ENCODE data around the gene SMOC2. TPM values are rescaled to one million over a fixed set of nuclear protein-coding genes. Genes with fewer than 3 reads are reported as not detected.

The SMOC2 gene
- total and polyA plus RNA-seq, 2 of the 13 experiments (the other 11 are each of a cell fraction or from before 2014, with no cell fraction given): not detected

DNA sequence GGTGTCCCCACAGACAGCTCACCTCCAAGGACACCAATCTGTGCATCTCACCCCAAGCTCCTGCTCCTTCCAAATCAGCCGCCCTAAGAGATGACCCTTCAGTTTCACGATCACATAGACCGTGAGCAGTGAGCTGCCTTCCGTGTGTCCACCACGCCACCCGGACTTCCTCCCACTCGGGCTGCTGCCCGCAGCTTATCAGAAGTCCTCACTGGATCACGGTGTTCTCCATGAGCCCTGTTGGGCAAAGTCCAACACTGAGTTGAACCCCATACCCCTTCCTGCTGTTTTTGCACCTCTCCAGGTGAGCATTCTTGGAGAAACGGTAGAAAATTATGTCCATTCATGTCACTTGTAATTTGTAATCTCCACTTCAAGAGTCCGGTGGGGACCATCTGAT, 234.4 kb downstream of the SMOC2 start:
- no TSS peak for BruUV-seq (replicated peaks)
- H4K20me1 ChIP-seq (ENCODE audit: insufficient read depth, low read length): no peaks in the 10 kb centered on the region
- no peaks in the 10 kb centered on the region for H3K79me2 ChIP-seq (ENCODE audit: insufficient read depth, low read length)
- H3K4me2 ChIP-seq (ENCODE audit: low read depth, low read length): no peak overlapping the region
- H2AFZ ChIP-seq (ENCODE audit: low read length): no peak overlapping the region
- ATAC-seq (no peak), FAIRE-seq (no peak), DNase-seq (ENCODE audit: low spot score) (no peak)
- CTCF ChIA-PET (ENCODE audit: low intra/inter-chr PET ratio, low total read pairs): no interaction called here
- 21% methylated on average over 11 of the region's 11 CpGs for WGBS (ENCODE audit: low lambda C conversion rate)
- TF ChIP-seq, protein P1, sequence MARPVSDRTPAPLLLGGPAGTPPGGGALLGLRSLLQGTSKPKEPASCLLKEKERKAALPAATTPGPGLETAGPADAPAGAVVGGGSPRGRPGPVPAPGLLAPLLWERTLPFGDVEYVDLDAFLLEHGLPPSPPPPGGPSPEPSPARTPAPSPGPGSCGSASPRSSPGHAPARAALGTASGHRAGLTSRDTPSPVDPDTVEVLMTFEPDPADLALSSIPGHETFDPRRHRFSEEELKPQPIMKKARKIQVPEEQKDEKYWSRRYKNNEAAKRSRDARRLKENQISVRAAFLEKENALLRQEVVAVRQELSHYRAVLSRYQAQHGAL (CRISPR knock-in tag; IDR thresholded peaks at IDR 0.05; ENCODE audit: not compliant biosample characterization): no peak
- TF ChIP-seq PRMT3 (CRISPR knock-in tag; IDR thresholded peaks at IDR 0.05; ENCODE audit: borderline replicate concordance, low read depth) (no peak), MXD4 (CRISPR knock-in tag; IDR thresholded peaks at IDR 0.05) (no peak), MNT (IDR thresholded peaks at IDR 0.05) (no peak), ZNF761 (CRISPR knock-in tag; conservative IDR thresholded peaks at IDR 0.05) (no peak)
- H3K27ac ChIP-seq (ENCODE audit: extremely low read length, insufficient read depth, low read length): no peak overlapping the region
- H3K4me1 ChIP-seq (ENCODE audit: insufficient read depth, low read length): no peaks in the 10 kb centered on the region
- H3K36me3 ChIP-seq (replicated peaks in 1 of 2; ENCODE audit: control insufficient read depth in 1 of 2, insufficient read depth in 2 of 2, low read length in 2 of 2): no peaks in the 10 kb centered on the region
- in situ Hi-C loops (cut with HindIII; ENCODE audit: extremely low pct_ligation_motif_present, low pct_unique_long_range_greater_than_20kb) (no loop called here), intact Hi-C loops (cut with micrococcal nuclease; ENCODE audit: unreplicated experiment) (no loop called here)
- POLR2A ChIA-PET: no interaction called here
- H3K9me3 ChIP-seq (ENCODE audit: low read length): no peaks in the 10 kb centered on the region
- peaks cover 7 to 58% of the 10 kb centered on the region in 2 experiments; a peak in 3 of 5 replicates for H3K27me3 ChIP-seq (ENCODE audit: control insufficient read depth in 1 of 2, insufficient read depth in 2 of 2, low read length in 2 of 2)
- H3K4me3 ChIP-seq (replicated peaks in 1 of 3; ENCODE audit: insufficient read depth in 1 of 3, low read depth in 2 of 3, low read length in 3 of 3): no peak overlapping the region
- no peak overlapping the region for H3K9ac ChIP-seq (ENCODE audit: insufficient read depth, low read depth, low read length)

DNA sequence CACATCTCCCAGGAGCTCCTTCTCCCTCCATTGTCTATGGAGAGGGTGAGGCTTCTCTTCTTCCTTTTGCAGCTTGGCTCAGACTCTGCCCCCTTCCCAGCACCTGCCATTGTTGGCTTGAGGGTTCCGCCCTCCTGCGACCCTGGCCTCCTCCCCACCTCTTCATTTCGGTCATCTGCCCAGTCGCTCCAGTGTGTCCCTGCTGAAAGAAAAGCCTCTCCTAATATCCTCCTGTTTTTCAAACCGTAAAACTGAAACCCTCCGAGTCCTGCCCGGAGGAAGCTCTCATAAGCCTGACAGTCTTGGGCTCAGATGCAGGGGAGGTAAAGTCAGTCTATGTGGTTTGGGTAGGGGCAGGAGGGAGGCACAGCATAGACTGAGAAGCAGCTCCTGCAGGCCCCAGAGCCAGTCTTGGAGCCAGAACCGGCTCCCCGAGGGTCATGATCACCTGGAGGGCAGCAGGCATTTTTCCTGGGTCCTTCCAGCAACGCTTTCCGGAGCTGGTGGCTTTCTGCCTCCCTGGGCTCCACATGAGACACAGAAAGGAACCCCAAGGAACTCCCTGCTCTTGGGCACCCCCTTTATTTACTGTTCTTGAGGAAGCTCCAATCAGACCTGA, 235.1 kb downstream of the SMOC2 start:
- no peaks in the 10 kb centered on the region for H3K9me3 ChIP-seq (ENCODE audit: low read length)
- ChIA-PET CTCF (ENCODE audit: low intra/inter-chr PET ratio, low total read pairs) (no interaction called here), POLR2A (no interaction called here)
- no peak for FAIRE-seq
- no peak overlapping the region for H2AFZ ChIP-seq (ENCODE audit: low read length)
- no peaks in the 10 kb centered on the region for H3K4me1 ChIP-seq (ENCODE audit: insufficient read depth, low read length)
- BruUV-seq (replicated peaks): no TSS peak
- ATAC-seq: no peak
- intact Hi-C loops (cut with micrococcal nuclease; ENCODE audit: unreplicated experiment) (no loop called here), in situ Hi-C loops (cut with HindIII; ENCODE audit: extremely low pct_ligation_motif_present, low pct_unique_long_range_greater_than_20kb) (no loop called here)
- H3K36me3 ChIP-seq (replicated peaks in 1 of 2; ENCODE audit: control insufficient read depth in 1 of 2, insufficient read depth in 2 of 2, low read length in 2 of 2): no peaks in the 10 kb centered on the region
- H3K9ac ChIP-seq (ENCODE audit: insufficient read depth, low read depth, low read length): no peak overlapping the region
- no peak overlapping the region for H3K4me3 ChIP-seq (replicated peaks in 1 of 3; ENCODE audit: insufficient read depth in 1 of 3, low read depth in 2 of 3, low read length in 3 of 3)
- no peak overlapping the region for H3K4me2 ChIP-seq (ENCODE audit: low read depth, low read length)
- 52% methylated on average over 10 of the region's 11 CpGs for WGBS (ENCODE audit: low lambda C conversion rate)
- H3K27me3 ChIP-seq (ENCODE audit: control insufficient read depth in 1 of 2, insufficient read depth in 2 of 2, low read length in 2 of 2): peaks cover 4 to 58% of the 10 kb centered on the region in 2 experiments; a peak in 3 of 5 replicates
- H4K20me1 ChIP-seq (ENCODE audit: insufficient read depth, low read length): no peaks in the 10 kb centered on the region
- no peak overlapping the region for H3K27ac ChIP-seq (ENCODE audit: extremely low read length, insufficient read depth, low read length)
- no peaks in the 10 kb centered on the region for H3K79me2 ChIP-seq (ENCODE audit: insufficient read depth, low read length)
- DNase-seq (ENCODE audit: low spot score): no peak
- TF ChIP-seq, protein P2, sequence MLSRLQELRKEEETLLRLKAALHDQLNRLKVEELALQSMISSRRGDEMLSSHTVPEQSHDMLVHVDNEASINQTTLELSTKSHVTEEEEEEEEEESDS (CRISPR knock-in tag; IDR thresholded peaks at IDR 0.05; ENCODE audit: borderline replicate concordance): no peak
- no peak for TF ChIP-seq ZNF775 (CRISPR knock-in tag; IDR thresholded peaks at IDR 0.05; ENCODE audit: borderline replicate concordance)
- no peak for TF ChIP-seq KLF11 (CRISPR knock-in tag; IDR thresholded peaks at IDR 0.05)
- no peak for TF ChIP-seq EEA1 (CRISPR knock-in tag; IDR thresholded peaks at IDR 0.05; ENCODE audit: borderline replicate concordance)
- TF ChIP-seq ZNF205 (CRISPR knock-in tag; IDR thresholded peaks at IDR 0.05): no peak
- no peak for TF ChIP-seq ZFP41 (CRISPR knock-in tag; IDR thresholded peaks at IDR 0.05; ENCODE audit: borderline replicate concordance)
- TF ChIP-seq ZNF501 (CRISPR knock-in tag; IDR thresholded peaks at IDR 0.05): no peak
- TF ChIP-seq, protein P3, sequence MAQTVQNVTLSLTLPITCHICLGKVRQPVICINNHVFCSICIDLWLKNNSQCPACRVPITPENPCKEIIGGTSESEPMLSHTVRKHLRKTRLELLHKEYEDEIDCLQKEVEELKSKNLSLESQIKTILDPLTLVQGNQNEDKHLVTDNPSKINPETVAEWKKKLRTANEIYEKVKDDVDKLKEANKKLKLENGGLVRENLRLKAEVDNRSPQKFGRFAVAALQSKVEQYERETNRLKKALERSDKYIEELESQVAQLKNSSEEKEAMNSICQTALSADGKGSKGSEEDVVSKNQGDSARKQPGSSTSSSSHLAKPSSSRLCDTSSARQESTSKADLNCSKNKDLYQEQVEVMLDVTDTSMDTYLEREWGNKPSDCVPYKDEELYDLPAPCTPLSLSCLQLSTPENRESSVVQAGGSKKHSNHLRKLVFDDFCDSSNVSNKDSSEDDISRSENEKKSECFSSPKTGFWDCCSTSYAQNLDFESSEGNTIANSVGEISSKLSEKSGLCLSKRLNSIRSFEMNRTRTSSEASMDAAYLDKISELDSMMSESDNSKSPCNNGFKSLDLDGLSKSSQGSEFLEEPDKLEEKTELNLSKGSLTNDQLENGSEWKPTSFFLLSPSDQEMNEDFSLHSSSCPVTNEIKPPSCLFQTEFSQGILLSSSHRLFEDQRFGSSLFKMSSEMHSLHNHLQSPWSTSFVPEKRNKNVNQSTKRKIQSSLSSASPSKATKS (CRISPR knock-in tag; IDR thresholded peaks at IDR 0.05): no peak
- no peak for TF ChIP-seq HNRNPUL1 (IDR thresholded peaks at IDR 0.05; ENCODE audit: low read depth, low read length)

All from HepG2 (cell line).